MG63 (cell line): ENCODE measurements around the gene MICB. TPM values are rescaled to one million over a fixed set of nuclear protein-coding genes. Genes with fewer than 3 reads are reported as not detected.

Experiments
- total RNA-seq: library from RNA; depleted of rRNA; stranded (reverse); fragments of >200 nt; shearing (Covaris generic); gene quantifications from 2 replicates; pipeline ENCODE4 v1.2.3, GENCODE V29; 2014; ENCODE audit warnings: low replicate concordance; rRNA removed

The MICB gene
- total RNA-seq, 1 experiment from 2014 or later, result 17.6 TPM

Other genes with a start within 250 kb of the MICB start
- gene HLA-C, start 226.1 kb upstream of the MICB start, total RNA-seq, result 252 and 364 TPM in 2 replicates
- 35.3 and 69.1 TPM in 2 replicates for gene HLA-B, start 141.0 kb upstream of the MICB start, total RNA-seq
- 15.9 and 31.0 TPM in 2 replicates for gene MICA, start 94.5 kb upstream of the MICB start, total RNA-seq
- gene MCCD1, start 30.8 kb downstream of the MICB start, total RNA-seq, result not detected in 2 replicates
- 389 and 536 TPM in 2 replicates for gene DDX39B, start 43.9 kb downstream of the MICB start, total RNA-seq
- gene ATP6V1G2, start 48.5 kb downstream of the MICB start, total RNA-seq, result 2.1 and 3.4 TPM in 2 replicates
- gene NFKBIL1, start 49.5 kb downstream of the MICB start, total RNA-seq, result 19.7 and 29.3 TPM in 2 replicates
- not detected in 2 replicates for gene LTA, start 74.1 kb downstream of the MICB start, total RNA-seq
- not detected in 2 replicates for gene TNF, start 77.4 kb downstream of the MICB start, total RNA-seq
- not detected in 2 replicates for gene LTB, start 84.3 kb downstream of the MICB start, total RNA-seq
- gene LST1, start 88.1 kb downstream of the MICB start, total RNA-seq, result not detected in 2 replicates
- gene NCR3, start 94.9 kb downstream of the MICB start, total RNA-seq, result not detected in 2 replicates
- gene AIF1, start 117.1 kb downstream of the MICB start, total RNA-seq, result not detected in 2 replicates
- 17.1 and 18.2 TPM in 2 replicates for gene PRRC2A, start 122.6 kb downstream of the MICB start, total RNA-seq
- 82.2 and 194 TPM in 2 replicates for gene BAG6, start 154.5 kb downstream of the MICB start, total RNA-seq
- 0.56 TPM in 1 of 2 replicates, not detected in the other for gene APOM, start 157.7 kb downstream of the MICB start, total RNA-seq
- gene C6orf47, start 162.6 kb downstream of the MICB start, total RNA-seq, result 5.9 and 6.5 TPM in 2 replicates
- gene GPANK1, start 166.9 kb downstream of the MICB start, total RNA-seq, result 21.4 and 24.2 TPM in 2 replicates
- 88.8 and 99.8 TPM in 2 replicates for gene CSNK2B, start 167.9 kb downstream of the MICB start, total RNA-seq
- 0.42 and 1.1 TPM in 2 replicates for gene LY6G5B, start 171.8 kb downstream of the MICB start, total RNA-seq
- gene LY6G5C, start 182.9 kb downstream of the MICB start, total RNA-seq, result not detected in 2 replicates
- 19.4 and 43.4 TPM in 2 replicates for gene ABHD16A, start 205.2 kb downstream of the MICB start, total RNA-seq
- not detected in 2 replicates for gene LY6G6F, start 208.7 kb downstream of the MICB start, total RNA-seq
- gene LY6G6D, start 217.2 kb downstream of the MICB start, total RNA-seq, result not detected in 2 replicates
- gene LY6G6C, start 223.6 kb downstream of the MICB start, total RNA-seq, result not detected in 2 replicates
- not detected in 2 replicates for gene MPIG6B, start 225.2 kb downstream of the MICB start, total RNA-seq
- gene DDAH2, start 231.2 kb downstream of the MICB start, total RNA-seq, result 24.6 and 31.9 TPM in 2 replicates
- 571 and 764 TPM in 2 replicates for gene CLIC1, start 238.4 kb downstream of the MICB start, total RNA-seq
- 3.1 and 6.3 TPM in 2 replicates for gene MSH5, start 241.9 kb downstream of the MICB start, total RNA-seq